HL-60 (cell line): ENCODE measurements around the gene JPH4.
"Not testable (repeated sequence)": the region's sequence is repeated elsewhere in the genome, so short reads cannot be mapped to it uniquely, and the experiment has no call there.

Experiments used
- DNase-seq, 2 experiments: peaks; one replicate each; pipeline ENCODE4 v3.0.0-alpha.2; 2010 to 2020; ENCODE audit warnings: low read depth in 1 of 2, low spot score in 1 of 2
- H3K27ac ChIP-seq: fragments of 250-450 bp; sonication (Bioruptor Pico); replicated peaks from 2 replicates; pipeline ENCODE4 v1.5.1; 2020; ENCODE audit warnings: mild to moderate bottlenecking, moderate library complexity
- H3K27me3 ChIP-seq: fragments of 250-450 bp; sonication (Bioruptor Pico); 2 replicates; pipeline ENCODE4 v1.5.1; 2021; ENCODE audit warnings: mild to moderate bottlenecking, moderate library complexity; ENCODE audit not compliant: insufficient read depth, poor library complexity, severe bottlenecking
- H3K4me3 ChIP-seq: replicated peaks from 2 replicates; pipeline ENCODE4 v1.5.1; 2011; ENCODE audit warnings: mild to moderate bottlenecking, control low read depth, low read length; ENCODE audit not compliant: insufficient read depth
- CTCF ChIP-seq: IDR thresholded peaks from one replicate; pipeline ENCODE4 v1.5.1; 2011; ENCODE audit warnings: low read length, control low read depth, inconsistent platforms; ENCODE audit not compliant: insufficient read depth
- GABPA ChIP-seq: IDR thresholded peaks from 2 replicates; pipeline ENCODE4 v1.6.1; 2012; ENCODE audit warnings: low read depth
- POLR2AphosphoS5 ChIP-seq: IDR thresholded peaks from 2 replicates; pipeline ENCODE4 v1.6.1; 2012; ENCODE audit warnings: low read depth
- REST ChIP-seq: IDR thresholded peaks from 2 replicates; pipeline ENCODE4 v1.6.1; 2012; ENCODE audit warnings: low read depth; ENCODE audit not compliant: insufficient replicate concordance
- SPI1 ChIP-seq: IDR thresholded peaks from 2 replicates; pipeline ENCODE4 v1.6.1; 2012; ENCODE audit warnings: low read depth, mild to moderate bottlenecking, borderline replicate concordance

The JPH4 gene

GRCh38 chr14:23589606-23590005 lies 11.0 kb upstream of the JPH4 start:
- no peak for DNase-seq
- Histone ChIP-seq H3K27me3 (peaks cover 2% of the 10 kb centered on the region), H3K4me3 (no peak overlapping the region), H3K27ac (no peak overlapping the region)
- TF ChIP-seq SPI1 (no peak), CTCF (no peak), GABPA (no peak), POLR2AphosphoS5 (no peak), REST (no peak)

GRCh38 chr14:23588884-23589598 lies 10.5 kb upstream of the JPH4 start:
- H3K4me3 ChIP-seq: no peak overlapping the region
- peaks cover 2% of the 10 kb centered on the region for H3K27me3 ChIP-seq
- no peak overlapping the region for H3K27ac ChIP-seq
- peak; percentile 58 to 86 for DNase-seq
- TF ChIP-seq CTCF (peak; percentile 75), SPI1 (no peak; the same call in 1 of the 2 replicates), POLR2AphosphoS5 (peak; percentile 45; the same call in 1 of the 2 replicates), GABPA (no peak)

- not testable (repeated sequence) for H3K4me3 ChIP-seq, H3K27ac ChIP-seq, DNase-seq, H3K27me3 ChIP-seq
Measured at GRCh38 chr14:23584527-23585203, 6.1 kb upstream of the JPH4 start.

GRCh38 chr14:23583761-23584526 lies 5.4 kb upstream of the JPH4 start:
- H3K27me3 ChIP-seq: peaks cover 13% of the 10 kb centered on the region
- not testable (repeated sequence) for DNase-seq, H3K4me3 ChIP-seq, H3K27ac ChIP-seq

- no peak overlapping the region for H3K27ac ChIP-seq
- DNase-seq: no peak
- TF ChIP-seq POLR2AphosphoS5: no peak
- no peak for TF ChIP-seq REST
- no peak for TF ChIP-seq GABPA
- TF ChIP-seq CTCF: no peak
- TF ChIP-seq SPI1: no peak
- H3K4me3 ChIP-seq: no peak overlapping the region
- peaks cover 20% of the 10 kb centered on the region for H3K27me3 ChIP-seq
Measured at GRCh38 chr14:23582906-23583760, 4.5 kb upstream of the JPH4 start.
